HG03457 (cell line): ENCODE results near the gene DNAH10.
A peak's percentile ranks its signal among the peaks of the same experiment; 100 is the strongest.

Experiments
- ATAC-seq: cut with Tn5 transposase; IDR thresholded peaks from one replicate; pipeline ENCODE4 v1.9.1; 2021; ENCODE audit warnings: moderate number of reproducible peaks; ENCODE audit not compliant: unreplicated experiment

DNAH10 gene

DNA sequence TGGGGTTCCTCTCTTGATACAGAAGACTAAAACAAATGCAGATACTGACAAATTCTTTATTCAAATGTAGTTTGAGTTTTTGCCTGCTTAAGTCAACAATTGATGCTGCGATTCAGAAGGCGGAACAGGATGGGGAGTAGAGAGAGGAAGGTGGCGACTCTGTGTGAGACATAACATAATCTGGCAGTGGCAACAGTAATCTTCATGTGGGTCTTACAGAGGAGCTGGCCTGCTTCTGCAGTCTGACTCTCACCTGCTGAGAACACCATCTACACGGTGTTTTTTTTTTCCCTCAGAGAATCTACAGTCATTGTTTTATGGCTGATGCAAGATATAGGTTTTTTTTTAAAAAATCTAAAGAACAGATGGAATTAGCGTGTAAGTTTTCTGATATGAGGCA, 200.4 kb downstream of the DNAH10 start:
- no peak for ATAC-seq

DNA sequence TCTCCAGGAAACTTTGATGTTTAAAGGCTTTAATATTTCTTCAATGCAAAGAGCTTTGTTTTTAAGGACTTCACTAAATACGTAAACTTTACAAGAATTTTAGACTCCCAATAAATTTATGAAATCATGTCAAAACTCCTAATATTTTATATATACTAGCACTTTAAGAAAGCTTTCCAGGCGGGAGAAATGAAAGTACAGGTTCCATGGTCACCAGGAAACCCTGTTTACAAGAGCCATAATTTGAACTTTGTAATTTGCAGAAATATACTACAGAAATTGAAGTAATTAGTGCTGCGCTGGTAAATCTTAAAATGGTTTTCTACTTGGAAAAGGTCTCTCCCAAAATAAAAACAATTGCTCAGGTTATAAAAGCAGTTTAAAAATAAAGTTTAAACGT, 201.7 kb downstream of the DNAH10 start:
- ATAC-seq, result no peak

DNA sequence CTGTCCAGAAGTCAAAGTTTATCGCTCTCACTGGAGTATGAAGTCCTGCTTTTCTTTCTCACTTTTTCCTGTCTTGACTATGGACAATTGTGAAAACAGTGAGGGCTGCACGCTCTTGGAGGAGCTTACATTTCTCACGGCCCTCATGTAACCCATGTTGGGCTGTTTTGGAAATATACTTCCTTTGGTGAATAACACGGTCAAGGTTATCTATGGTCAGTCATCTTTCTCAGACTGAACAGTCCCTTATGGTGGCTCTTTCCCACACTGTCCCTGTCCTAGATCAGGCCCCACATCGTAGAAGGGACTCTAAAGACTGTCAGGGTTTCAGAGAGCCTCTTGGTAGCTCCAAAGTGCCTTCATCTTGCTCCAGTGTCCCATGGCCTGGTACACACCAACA, 203.3 kb downstream of the DNAH10 start:
- no peak for ATAC-seq

DNA sequence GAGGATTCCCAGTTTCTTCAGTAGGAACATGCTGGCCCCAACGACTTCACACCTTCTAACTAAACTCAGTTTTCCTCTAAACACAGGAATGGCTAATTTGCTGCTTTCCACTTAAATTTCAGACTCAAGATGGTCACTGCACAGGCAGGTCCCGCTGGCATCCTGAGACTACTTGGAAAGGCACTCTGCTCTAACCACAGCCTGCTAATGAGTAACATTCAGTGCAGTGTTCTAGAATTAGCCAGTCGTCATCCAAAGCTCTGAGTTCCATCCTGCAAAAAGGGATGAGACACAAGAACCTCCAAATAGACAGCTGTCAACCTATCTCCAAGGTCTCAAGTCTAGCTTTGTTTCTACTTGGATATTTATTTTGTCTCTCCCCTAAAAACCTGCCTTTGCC, 204.5 kb downstream of the DNAH10 start:
- no peak for ATAC-seq

GRCh38 chr12:123967121-123967586, 205.1 kb downstream of the DNAH10 start:
- ATAC-seq, result no peak

- ATAC-seq, result no peak
These were observed 209.3 kb downstream of the DNAH10 start for GRCh38 chr12:123971449-123971769.

GRCh38 chr12:123971770-123972456, 209.8 kb downstream of the DNAH10 start:
- ATAC-seq, result peak; percentile 8

DNA sequence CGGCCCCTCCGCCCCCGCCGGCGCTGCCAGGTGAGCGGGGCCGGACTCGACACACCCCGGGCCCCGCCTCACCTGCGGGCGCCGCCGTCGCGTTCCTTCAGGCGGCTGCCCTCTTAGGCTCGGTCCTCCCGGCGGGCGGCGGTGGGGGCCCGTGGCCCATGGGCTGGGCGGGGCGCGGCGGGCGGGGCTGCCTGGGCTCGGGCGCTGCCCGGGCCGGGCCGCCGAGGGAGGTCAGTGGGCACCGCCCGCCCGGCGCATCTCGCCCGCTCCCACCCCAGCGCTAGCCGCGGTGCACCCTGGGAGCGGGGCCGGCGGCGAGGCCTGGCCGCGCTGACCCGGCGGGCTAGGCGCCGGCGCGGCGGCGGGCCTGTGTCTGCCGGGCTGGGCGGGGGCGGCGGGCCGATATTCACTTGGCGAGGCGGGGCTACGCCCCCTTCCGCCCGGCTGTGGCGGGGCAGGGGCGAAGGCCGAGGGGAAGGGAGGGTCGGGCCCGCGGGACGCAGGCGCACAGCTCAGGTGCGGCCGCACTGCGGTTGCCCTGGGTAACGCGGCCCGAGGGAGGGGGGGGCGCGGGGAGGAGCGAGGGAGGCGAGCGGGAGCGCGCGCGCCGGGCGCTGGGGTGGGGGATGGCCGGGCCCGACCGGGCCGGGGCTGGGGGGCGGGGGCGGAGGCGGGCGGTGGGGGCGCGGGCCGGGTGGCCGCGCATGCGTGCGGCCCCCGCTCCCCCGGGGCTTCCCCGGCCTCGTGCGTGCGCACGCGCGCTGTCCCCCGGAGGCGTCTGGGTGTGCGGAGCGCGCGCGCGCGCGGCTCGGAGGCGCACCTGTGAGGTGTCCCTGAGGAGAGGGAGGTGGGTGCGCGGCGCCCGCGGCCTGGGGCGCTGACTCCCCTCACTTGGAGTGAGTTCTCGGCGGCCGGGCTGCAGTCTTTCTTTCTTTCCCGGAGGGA, 210.6 kb downstream of the DNAH10 start, which contains the start of the genes CCDC92 and ZNF664:
CCDC92 (minus strand) TSS at position 375 of the 945 bp plus-strand sequence. CDS start 28,526 bp downstream, outside the sequence.
ZNF664 (plus strand) TSS at position 759 of the 945 bp plus-strand sequence. CDS start 38,930 bp downstream, outside the sequence.
- peak; percentile 72 for ATAC-seq

DNA sequence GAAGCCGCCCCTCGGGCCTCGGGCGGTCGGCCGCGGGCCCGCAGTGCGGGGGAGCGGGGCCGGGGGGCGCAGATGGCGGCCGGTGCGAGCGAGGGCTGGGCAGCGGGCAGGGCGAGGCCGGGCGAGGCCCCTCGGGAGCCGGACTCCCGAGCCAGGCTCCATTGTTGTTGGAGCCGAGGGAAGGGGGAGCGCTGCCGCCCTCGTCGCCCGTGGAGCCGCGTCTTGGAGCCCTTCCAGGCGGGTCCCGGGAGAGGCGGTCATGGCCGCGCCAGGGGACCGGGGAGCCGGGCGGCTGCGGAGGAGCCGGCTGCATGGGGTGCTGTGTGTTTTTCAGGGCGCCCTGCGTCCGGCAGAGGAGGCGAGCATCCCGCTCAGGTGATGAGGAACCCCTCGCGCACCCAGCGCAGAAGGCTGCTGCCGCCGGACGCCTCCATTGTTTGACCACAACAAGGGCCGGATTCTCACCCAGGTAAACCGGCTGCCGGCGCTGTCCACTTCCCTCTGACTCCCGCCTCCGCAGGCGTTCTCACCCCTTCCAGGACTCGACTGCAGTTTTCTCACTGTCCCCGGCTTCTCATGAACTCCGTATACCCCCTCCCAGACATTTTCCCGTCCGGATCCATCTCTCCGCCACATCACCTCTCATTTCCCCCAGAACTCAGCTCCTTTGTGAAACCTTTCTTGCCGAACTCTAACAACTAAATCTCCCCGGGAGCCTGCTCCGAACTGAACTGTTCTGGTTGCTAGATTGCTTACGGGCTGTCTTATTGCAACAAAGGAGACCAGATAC, 211.6 kb downstream of the DNAH10 start:
- no peak for ATAC-seq

DNA sequence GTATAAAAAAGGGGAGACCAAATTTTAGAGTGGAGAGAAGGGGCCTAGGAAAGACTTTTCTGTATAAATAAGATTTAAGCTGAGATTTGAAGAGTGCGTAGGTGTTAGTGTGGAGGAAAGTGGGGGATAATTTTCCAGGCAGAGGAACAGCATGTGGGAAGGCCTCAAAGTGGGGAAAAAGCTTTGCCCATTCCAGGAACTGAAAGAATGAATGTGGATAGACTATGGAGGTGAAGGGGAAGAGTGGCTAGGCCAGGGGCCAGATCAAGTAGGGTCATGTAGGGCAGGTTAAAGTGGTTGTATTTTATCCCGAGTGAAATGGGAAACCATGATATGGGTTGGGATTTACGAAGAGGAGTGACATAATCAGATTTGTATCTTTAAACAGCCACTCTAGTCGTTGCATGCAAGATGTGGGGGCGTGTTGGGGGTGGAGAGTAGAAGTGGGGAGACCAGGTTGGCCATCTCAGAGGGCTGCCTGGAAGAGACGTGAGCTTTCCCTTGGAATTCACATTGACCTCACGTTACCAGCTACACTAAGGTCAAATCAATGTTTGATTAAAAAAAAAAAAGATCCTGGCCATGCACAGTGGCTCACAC, 214.2 kb downstream of the DNAH10 start:
- no peak for ATAC-seq

- ATAC-seq, result no peak
These were observed 217.5 kb downstream of the DNAH10 start for GRCh38 chr12:123979566-123979965.

GRCh38 chr12:123982269-123982668, 220.2 kb downstream of the DNAH10 start:
- no peak for ATAC-seq

- ATAC-seq, result no peak
These were observed 221.9 kb downstream of the DNAH10 start for GRCh38 chr12:123983822-123984485.

- no peak for ATAC-seq
These were observed 222.8 kb downstream of the DNAH10 start for GRCh38 chr12:123984903-123985302.
